Cardiac muscle cell (in vitro differentiated cells and primary cell): ENCODE results near the gene EP400. TPM values are rescaled to one million over a fixed set of nuclear protein-coding genes. Genes with fewer than 3 reads are reported as not detected.

Experiments used
- DNase-seq, 2 donors: peaks; one replicate each; pipeline versions ENCODE4 v3.0.0 to v3.0.0-alpha.2; 2010 to 2017; ENCODE audit warnings: low read depth in 1 of 2, low spot score in 1 of 2
- H3K27ac ChIP-seq: fragments of 200-600 bp; sonication (generic); 2 replicates; pipeline ENCODE4 v1.5.1; 2016
- H3K27me3 ChIP-seq: fragments of 200-600 bp; sonication (generic); 2 replicates; pipeline ENCODE4 v1.6.0; 2016; ENCODE audit warnings: control low read depth
- H3K36me3 ChIP-seq: fragments of 200-600 bp; sonication (generic); 2 replicates; pipeline ENCODE4 v1.5.1; 2016; ENCODE audit warnings: control low read depth
- H3K4me1 ChIP-seq: fragments of 200-600 bp; sonication (generic); 2 replicates; pipeline ENCODE4 v1.8.1; 2017; ENCODE audit warnings: low read depth, mild to moderate bottlenecking, mixed run types
- H3K4me3 ChIP-seq: fragments of 200-600 bp; sonication (generic); 2 replicates; pipeline ENCODE4 v1.5.1; 2016; ENCODE audit warnings: mild to moderate bottlenecking
- H3K9me3 ChIP-seq: fragments of 200-600 bp; sonication (generic); 2 replicates; pipeline ENCODE4 v1.5.1; 2017; ENCODE audit warnings: low read depth, mild to moderate bottlenecking, control low read depth
- CTCF ChIP-seq: IDR thresholded peaks from 2 replicates; pipeline ENCODE4 v1.5.1; 2012; ENCODE audit warnings: low read depth, mild to moderate bottlenecking, low read length
- polyA plus RNA-seq: library from polyadenylated mRNA; unstranded; fragments of >200 nt; fragmentation: Nextera tagmentation; extraction: Ambion mirVana; gene quantifications from 2 replicates; pipeline ENCODE4 v1.2.1, GENCODE V29; 2016
- total RNA-seq: library from RNA; depleted of rRNA; stranded (reverse); fragments of >200 nt; gene quantifications from 2 replicates; pipeline ENCODE4 v1.2.3, GENCODE V29; 2016

The EP400 gene
- total and polyA plus RNA-seq, 2 experiments from 2014 or later: 14.6 to 28.4 TPM

- TF ChIP-seq CTCF: peak; percentile 29
- H3K27me3 ChIP-seq: no peaks in the 10 kb centered on the region
- no peaks in the 10 kb centered on the region for H3K4me1 ChIP-seq
- H3K9me3 ChIP-seq: no peaks in the 10 kb centered on the region
- H3K36me3 ChIP-seq: peaks cover 27% of the 10 kb centered on the region
- no peak overlapping the region for H3K4me3 ChIP-seq
- H3K27ac ChIP-seq: no peak overlapping the region
- DNase-seq: no peak
These were observed 125.4 kb downstream of the EP400 start for GRCh38 chr12:132075026-132075713.

- H3K9me3 ChIP-seq: no peaks in the 10 kb centered on the region
- peaks cover 27% of the 10 kb centered on the region for H3K36me3 ChIP-seq
- no peak overlapping the region for H3K4me3 ChIP-seq
- H3K27me3 ChIP-seq: no peaks in the 10 kb centered on the region
- no peaks in the 10 kb centered on the region for H3K4me1 ChIP-seq
- no peak for TF ChIP-seq CTCF
- H3K27ac ChIP-seq: no peak overlapping the region
- no peak for DNase-seq
These were observed 126.2 kb downstream of the EP400 start for GRCh38 chr12:132075714-132076553.

GRCh38 chr12:132076711-132077110 lies 127.0 kb downstream of the EP400 start:
- Histone ChIP-seq H3K36me3 (peaks cover 27% of the 10 kb centered on the region), H3K4me3 (no peak overlapping the region), H3K27me3 (no peaks in the 10 kb centered on the region), H3K4me1 (no peaks in the 10 kb centered on the region), H3K27ac (no peak overlapping the region), H3K9me3 (no peaks in the 10 kb centered on the region)
- TF ChIP-seq CTCF: no peak
- DNase-seq: no peak

- no peaks in the 10 kb centered on the region for H3K9me3 ChIP-seq
- DNase-seq: no peak
- H3K27ac ChIP-seq: no peak overlapping the region
- H3K4me1 ChIP-seq: no peaks in the 10 kb centered on the region
- peaks cover 27% of the 10 kb centered on the region for H3K36me3 ChIP-seq
- H3K4me3 ChIP-seq: no peak overlapping the region
- TF ChIP-seq CTCF: no peak
- no peaks in the 10 kb centered on the region for H3K27me3 ChIP-seq
These were observed 127.8 kb downstream of the EP400 start for GRCh38 chr12:132077322-132078100.

GRCh38 chr12:132078190-132078589 lies 128.4 kb downstream of the EP400 start:
- H3K4me3 ChIP-seq: no peak overlapping the region
- no peaks in the 10 kb centered on the region for H3K27me3 ChIP-seq
- peaks cover 27% of the 10 kb centered on the region for H3K36me3 ChIP-seq
- TF ChIP-seq CTCF: no peak
- peak in 1 of 2 donors; percentile 93 for DNase-seq
- H3K27ac ChIP-seq: no peak overlapping the region
- no peaks in the 10 kb centered on the region for H3K9me3 ChIP-seq
- H3K4me1 ChIP-seq: no peaks in the 10 kb centered on the region
